ENCODE data around the gene MRAP.

MRAP gene

GRCh38 chr21:32314806-32315205 lies 16.2 kb downstream of the MRAP start:
- DNase-seq (ENCODE audit: low read depth): no peak
- no peak overlapping the region for H3K4me3 ChIP-seq (ENCODE audit: low read depth, low read length)
- no peak for TF ChIP-seq MYC (IDR thresholded peaks at IDR 0.05; ENCODE audit: low read depth, low read length)
- no peak for TF ChIP-seq MAX (IDR thresholded peaks at IDR 0.05; ENCODE audit: low read depth, low read length)
- no peak for TF ChIP-seq POLR2A (IDR thresholded peaks at IDR 0.05; ENCODE audit: extremely low read depth, insufficient read length)
- no peak for TF ChIP-seq CTCF (IDR thresholded peaks at IDR 0.05; ENCODE audit: low read depth, low read length)

- no peak overlapping the region for H3K4me3 ChIP-seq (ENCODE audit: low read depth, low read length)
- DNase-seq (ENCODE audit: low read depth): no peak
- TF ChIP-seq MAX (IDR thresholded peaks at IDR 0.05; ENCODE audit: low read depth, low read length) (no peak), POLR2A (IDR thresholded peaks at IDR 0.05; ENCODE audit: extremely low read depth, insufficient read length) (no peak), MYC (IDR thresholded peaks at IDR 0.05; ENCODE audit: low read depth, low read length) (no peak), CTCF (IDR thresholded peaks at IDR 0.05; ENCODE audit: low read depth, low read length) (no peak)
Observed at GRCh38 chr21:32315511-32316281, 17.0 kb downstream of the MRAP start.

- DNase-seq (ENCODE audit: low read depth): no peak
- TF ChIP-seq MYC (IDR thresholded peaks at IDR 0.05; ENCODE audit: low read depth, low read length) (no peak), CTCF (IDR thresholded peaks at IDR 0.05; ENCODE audit: low read depth, low read length) (no peak), MAX (IDR thresholded peaks at IDR 0.05; ENCODE audit: low read depth, low read length) (no peak), POLR2A (IDR thresholded peaks at IDR 0.05; ENCODE audit: extremely low read depth, insufficient read length) (no peak)
- H3K4me3 ChIP-seq (ENCODE audit: low read depth, low read length): no peak overlapping the region
Observed at GRCh38 chr21:32316361-32317215, 17.9 kb downstream of the MRAP start.

GRCh38 chr21:32317726-32318125 lies 19.1 kb downstream of the MRAP start:
- DNase-seq (ENCODE audit: low read depth): no peak

More at GRCh38 chr21:32317726-32318125, 19.1 kb downstream of the MRAP start:
- H3K4me3 ChIP-seq (ENCODE audit: low read depth, low read length): no peak overlapping the region
- no peak for TF ChIP-seq MAX (IDR thresholded peaks at IDR 0.05; ENCODE audit: low read depth, low read length)
- no peak for TF ChIP-seq CTCF (IDR thresholded peaks at IDR 0.05; ENCODE audit: low read depth, low read length)
- TF ChIP-seq POLR2A (IDR thresholded peaks at IDR 0.05; ENCODE audit: extremely low read depth, insufficient read length): no peak
- no peak for TF ChIP-seq MYC (IDR thresholded peaks at IDR 0.05; ENCODE audit: low read depth, low read length)

Measured in NB4 (cell line).